ENCODE data around the gene USP54. TPM values are rescaled to one million over a fixed set of nuclear protein-coding genes. Genes with fewer than 3 reads are reported as not detected.

USP54 gene
- total RNA-seq, 1 experiment from 2014 or later: 45.8 TPM

- POLR2A ChIA-PET: no interaction called here
- CTCF ChIA-PET: interaction anchor here (0.7 kb wide), 1 partner anchor 114 kb away, joined by 5 read pairs; no protein-coding TSS in a partner anchor
- Histone ChIP-seq H3K36me3 (ENCODE audit: control insufficient read depth, insufficient read depth, low read length) (no peaks in the 10 kb centered on the region; the same call in 1 of the 2 replicates), H3K27me3 (replicated peaks; ENCODE audit: control insufficient read depth, insufficient read depth, low read length) (no peaks in the 10 kb centered on the region), H3K9me3 (no peaks in the 10 kb centered on the region), H3K4me1 (peaks cover 23% of the 10 kb centered on the region), H3K4me3 (ENCODE audit: low read depth, low read length) (no peak overlapping the region)
- BruUV-seq (replicated peaks): no TSS peak
- TF ChIP-seq, protein P1, sequence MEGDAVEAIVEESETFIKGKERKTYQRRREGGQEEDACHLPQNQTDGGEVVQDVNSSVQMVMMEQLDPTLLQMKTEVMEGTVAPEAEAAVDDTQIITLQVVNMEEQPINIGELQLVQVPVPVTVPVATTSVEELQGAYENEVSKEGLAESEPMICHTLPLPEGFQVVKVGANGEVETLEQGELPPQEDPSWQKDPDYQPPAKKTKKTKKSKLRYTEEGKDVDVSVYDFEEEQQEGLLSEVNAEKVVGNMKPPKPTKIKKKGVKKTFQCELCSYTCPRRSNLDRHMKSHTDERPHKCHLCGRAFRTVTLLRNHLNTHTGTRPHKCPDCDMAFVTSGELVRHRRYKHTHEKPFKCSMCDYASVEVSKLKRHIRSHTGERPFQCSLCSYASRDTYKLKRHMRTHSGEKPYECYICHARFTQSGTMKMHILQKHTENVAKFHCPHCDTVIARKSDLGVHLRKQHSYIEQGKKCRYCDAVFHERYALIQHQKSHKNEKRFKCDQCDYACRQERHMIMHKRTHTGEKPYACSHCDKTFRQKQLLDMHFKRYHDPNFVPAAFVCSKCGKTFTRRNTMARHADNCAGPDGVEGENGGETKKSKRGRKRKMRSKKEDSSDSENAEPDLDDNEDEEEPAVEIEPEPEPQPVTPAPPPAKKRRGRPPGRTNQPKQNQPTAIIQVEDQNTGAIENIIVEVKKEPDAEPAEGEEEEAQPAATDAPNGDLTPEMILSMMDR (IDR thresholded peaks at IDR 0.05; ENCODE audit: insufficient read depth in 1 of 2, low read depth in 1 of 2, low read length in 1 of 2, severe bottlenecking in 1 of 2, unreplicated experiment in 1 of 2): no peak
- no peak overlapping the region for H3K27ac Mint-ChIP-seq (ENCODE audit: unreplicated experiment)
- no peaks in the 10 kb centered on the region for H3K9me3 Mint-ChIP-seq (ENCODE audit: unreplicated experiment)
- peaks cover 19% of the 10 kb centered on the region for H3K4me1 Mint-ChIP-seq (ENCODE audit: low read depth, unreplicated experiment)
- H3K27me3 Mint-ChIP-seq (ENCODE audit: insufficient read depth, unreplicated experiment): no peaks in the 10 kb centered on the region
- intact Hi-C loops (cut with micrococcal nuclease; ENCODE audit: unreplicated experiment): no loop called here
- H3K4me3 Mint-ChIP-seq (ENCODE audit: unreplicated experiment): no peak overlapping the region
- H3K36me3 Mint-ChIP-seq (ENCODE audit: insufficient read depth, unreplicated experiment): no peaks in the 10 kb centered on the region
- DNase-seq: no peak
These were observed 6.2 kb upstream of the USP54 start for GRCh38 chr10:73597346-73597745.

DNA sequence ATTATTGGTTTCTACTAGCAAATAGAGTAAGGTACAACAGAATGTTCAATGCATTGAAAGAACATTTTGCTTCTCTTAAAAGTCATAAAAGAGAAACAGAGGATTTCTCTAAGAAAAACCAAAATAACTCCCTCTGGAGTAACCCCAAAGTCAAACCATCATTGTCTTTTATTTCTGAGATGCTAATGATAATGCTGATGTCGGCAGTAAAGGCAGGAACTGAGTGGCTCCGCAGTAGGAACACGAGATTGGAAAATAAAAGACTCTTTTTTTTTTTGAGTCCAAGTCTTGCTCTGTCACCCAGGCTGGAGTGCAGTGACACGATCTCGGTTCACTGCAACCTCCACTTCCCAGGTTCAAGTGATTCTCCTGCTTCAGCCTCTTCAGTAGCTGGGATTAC, 2.7 kb upstream of the USP54 start:
- H3K36me3 Mint-ChIP-seq (ENCODE audit: insufficient read depth, unreplicated experiment): no peaks in the 10 kb centered on the region
- DNase-seq: no peak
- TF ChIP-seq, protein P1 (IDR thresholded peaks at IDR 0.05; ENCODE audit: insufficient read depth in 1 of 2, low read depth in 1 of 2, low read length in 1 of 2, severe bottlenecking in 1 of 2, unreplicated experiment in 1 of 2): no peak
- Histone ChIP-seq H3K9me3 (no peaks in the 10 kb centered on the region), H3K4me3 (ENCODE audit: low read depth, low read length) (no peak overlapping the region), H3K36me3 (ENCODE audit: control insufficient read depth, insufficient read depth, low read length) (no peaks in the 10 kb centered on the region; the same call in 1 of the 2 replicates), H3K27me3 (replicated peaks; ENCODE audit: control insufficient read depth, insufficient read depth, low read length) (no peaks in the 10 kb centered on the region), H3K4me1 (peaks cover 22% of the 10 kb centered on the region)
- POLR2A ChIA-PET: no interaction called here
- H3K4me1 Mint-ChIP-seq (ENCODE audit: low read depth, unreplicated experiment): peaks cover 34% of the 10 kb centered on the region
- H3K27me3 Mint-ChIP-seq (ENCODE audit: insufficient read depth, unreplicated experiment): no peaks in the 10 kb centered on the region
- BruUV-seq (replicated peaks): no TSS peak
- no peaks in the 10 kb centered on the region for H3K9me3 Mint-ChIP-seq (ENCODE audit: unreplicated experiment)
- CTCF ChIA-PET: no interaction called here
- no peak overlapping the region for H3K27ac Mint-ChIP-seq (ENCODE audit: unreplicated experiment)
- intact Hi-C loops (cut with micrococcal nuclease; ENCODE audit: unreplicated experiment): no loop called here
- no peak overlapping the region for H3K4me3 Mint-ChIP-seq (ENCODE audit: unreplicated experiment)

DNA sequence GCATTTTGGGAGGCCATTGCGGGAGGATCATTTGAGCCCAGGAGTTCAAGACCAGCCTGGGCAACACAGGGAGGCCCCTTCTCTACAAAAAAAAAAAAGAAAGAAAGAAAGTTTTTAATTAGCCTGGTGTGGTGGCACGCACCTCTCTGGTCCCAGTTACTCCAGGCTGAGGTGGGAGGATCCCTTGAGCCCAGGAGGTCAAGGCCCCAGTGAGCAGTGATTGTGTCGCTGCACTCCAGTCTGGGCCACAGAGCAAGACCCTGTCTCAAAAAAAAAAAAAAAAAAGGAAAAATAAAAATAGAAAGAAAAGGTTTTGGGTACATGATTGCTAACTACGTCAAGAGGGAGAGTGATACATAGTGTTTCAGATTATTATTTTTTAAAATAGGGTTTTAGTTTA, 2.0 kb upstream of the USP54 start:
- Histone ChIP-seq H3K4me1 (peaks cover 28% of the 10 kb centered on the region), H3K9me3 (no peaks in the 10 kb centered on the region), H3K36me3 (ENCODE audit: control insufficient read depth, insufficient read depth, low read length) (no peaks in the 10 kb centered on the region; the same call in 1 of the 2 replicates), H3K4me3 (ENCODE audit: low read depth, low read length) (no peak overlapping the region), H3K27me3 (replicated peaks; ENCODE audit: control insufficient read depth, insufficient read depth, low read length) (no peaks in the 10 kb centered on the region)
- no peak for DNase-seq
- Mint-ChIP-seq H3K36me3 (ENCODE audit: insufficient read depth, unreplicated experiment) (no peaks in the 10 kb centered on the region), H3K9me3 (ENCODE audit: unreplicated experiment) (no peaks in the 10 kb centered on the region), H3K4me1 (ENCODE audit: low read depth, unreplicated experiment) (peaks cover 40% of the 10 kb centered on the region), H3K27ac (ENCODE audit: unreplicated experiment) (peak overlapping the region; percentile 96), H3K27me3 (ENCODE audit: insufficient read depth, unreplicated experiment) (no peaks in the 10 kb centered on the region), H3K4me3 (ENCODE audit: unreplicated experiment) (no peak overlapping the region)
- TF ChIP-seq, protein P1 (IDR thresholded peaks at IDR 0.05; ENCODE audit: insufficient read depth in 1 of 2, low read depth in 1 of 2, low read length in 1 of 2, severe bottlenecking in 1 of 2, unreplicated experiment in 1 of 2): no peak
- CTCF ChIA-PET: no interaction called here
- intact Hi-C loops (cut with micrococcal nuclease; ENCODE audit: unreplicated experiment): no loop called here
- POLR2A ChIA-PET: no interaction called here
- no TSS peak for BruUV-seq (replicated peaks)

Measured in Caco-2 (cell line).